Uterus (tissue), 2 donors: ENCODE measurements around the gene TMEM72.

Source experiments
- POLR2A ChIP-seq, 2 donors: fragments of 450-650 bp; IDR thresholded peaks; one replicate each; pipeline ENCODE4 v1.6.1; 2016; ENCODE audit warnings: antibody characterized with exemption in 2 of 2, mild to moderate bottlenecking in 1 of 2, moderate library complexity in 1 of 2
- TF ChIP-seq, protein P1 (sequence below), 4 experiments: fragments of 200-600 bp in 2 of 4; fragments of 450-650 bp in 2 of 4; sonication (generic) in 2 of 4; IDR thresholded peaks; one replicate each; pipeline ENCODE4 v1.5.1; 2016 to 2019; ENCODE audit warnings: antibody characterized with exemption in 4 of 4, mild to moderate bottlenecking in 2 of 4, moderate library complexity in 1 of 4

DNA sequence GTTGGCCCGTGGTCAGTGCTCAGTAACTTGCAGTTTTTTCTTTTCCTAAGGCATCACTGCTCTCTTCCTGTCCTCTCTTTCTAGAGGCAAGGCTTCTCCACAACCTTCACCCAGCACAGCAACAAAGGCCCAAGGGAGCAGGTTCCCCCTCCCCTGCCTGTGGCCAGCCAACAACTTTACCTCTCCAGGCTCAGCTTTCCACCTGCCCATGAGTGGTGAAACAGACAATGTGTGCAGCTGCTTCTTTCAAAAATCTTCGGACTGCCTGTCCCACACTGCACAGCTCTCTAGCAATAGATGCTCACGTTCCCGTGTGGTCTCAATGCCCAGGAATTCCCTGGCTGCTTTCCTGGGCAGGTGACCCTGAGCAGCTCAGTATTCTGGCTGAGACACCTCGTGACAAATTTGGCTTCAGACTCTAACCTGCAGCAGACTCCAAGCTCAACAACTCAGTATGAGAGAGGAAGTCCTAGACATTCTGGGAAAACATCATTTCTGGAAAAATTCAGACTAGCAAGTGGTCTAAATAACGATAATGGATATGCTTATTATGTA, 28.9 kb upstream of the TMEM72 start:
- TF ChIP-seq, protein P1, sequence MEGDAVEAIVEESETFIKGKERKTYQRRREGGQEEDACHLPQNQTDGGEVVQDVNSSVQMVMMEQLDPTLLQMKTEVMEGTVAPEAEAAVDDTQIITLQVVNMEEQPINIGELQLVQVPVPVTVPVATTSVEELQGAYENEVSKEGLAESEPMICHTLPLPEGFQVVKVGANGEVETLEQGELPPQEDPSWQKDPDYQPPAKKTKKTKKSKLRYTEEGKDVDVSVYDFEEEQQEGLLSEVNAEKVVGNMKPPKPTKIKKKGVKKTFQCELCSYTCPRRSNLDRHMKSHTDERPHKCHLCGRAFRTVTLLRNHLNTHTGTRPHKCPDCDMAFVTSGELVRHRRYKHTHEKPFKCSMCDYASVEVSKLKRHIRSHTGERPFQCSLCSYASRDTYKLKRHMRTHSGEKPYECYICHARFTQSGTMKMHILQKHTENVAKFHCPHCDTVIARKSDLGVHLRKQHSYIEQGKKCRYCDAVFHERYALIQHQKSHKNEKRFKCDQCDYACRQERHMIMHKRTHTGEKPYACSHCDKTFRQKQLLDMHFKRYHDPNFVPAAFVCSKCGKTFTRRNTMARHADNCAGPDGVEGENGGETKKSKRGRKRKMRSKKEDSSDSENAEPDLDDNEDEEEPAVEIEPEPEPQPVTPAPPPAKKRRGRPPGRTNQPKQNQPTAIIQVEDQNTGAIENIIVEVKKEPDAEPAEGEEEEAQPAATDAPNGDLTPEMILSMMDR (IDR thresholded peaks at IDR 0.05): no peak
- no peak for TF ChIP-seq POLR2A (IDR thresholded peaks at IDR 0.05)
